GM19193 (cell line): ENCODE results near the gene ADAD1.

Source experiments
- POLR2A ChIP-seq: IDR thresholded peaks from 4 replicates; pipeline ENCODE4 v1.6.1; 2011; ENCODE audit not compliant: insufficient read depth, insufficient read length; ENCODE audit errors: extremely low read depth

Gene ADAD1

DNA sequence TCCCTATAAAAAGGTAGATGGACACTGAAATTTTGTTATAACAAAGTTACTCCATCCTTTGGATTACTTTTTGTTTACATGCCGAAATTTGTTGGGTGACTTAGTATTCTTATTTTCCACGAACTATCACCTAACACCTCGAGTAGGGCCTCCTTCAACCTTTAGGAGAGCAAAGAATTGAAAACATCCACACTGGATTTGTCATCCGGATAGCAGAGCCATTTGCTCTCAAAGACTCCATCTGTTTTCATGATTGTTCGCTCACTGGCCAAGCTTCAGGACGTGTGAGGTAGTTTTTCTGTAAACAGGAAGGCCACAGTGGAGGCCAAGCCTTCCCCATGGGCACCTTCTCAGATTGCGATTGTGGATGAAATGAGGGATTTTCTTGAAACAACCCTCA is at the start of gene ADAD1:
Gene ADAD1, plus strand, starts transcription at position 301 of the 400 bp plus-strand sequence. CDS start 1,059 bp downstream, outside the sequence.
- TF ChIP-seq POLR2A = no peak

- no peak for TF ChIP-seq POLR2A
Observed at GRCh38 chr4:122329876-122330565, 48.8 kb upstream of the ADAD1 start.

GRCh38 chr4:122331195-122331594 is 47.6 kb upstream of the ADAD1 start:
- no peak for TF ChIP-seq POLR2A

GRCh38 chr4:122334828-122335227 is 44.0 kb upstream of the ADAD1 start:
- no peak for TF ChIP-seq POLR2A

DNA sequence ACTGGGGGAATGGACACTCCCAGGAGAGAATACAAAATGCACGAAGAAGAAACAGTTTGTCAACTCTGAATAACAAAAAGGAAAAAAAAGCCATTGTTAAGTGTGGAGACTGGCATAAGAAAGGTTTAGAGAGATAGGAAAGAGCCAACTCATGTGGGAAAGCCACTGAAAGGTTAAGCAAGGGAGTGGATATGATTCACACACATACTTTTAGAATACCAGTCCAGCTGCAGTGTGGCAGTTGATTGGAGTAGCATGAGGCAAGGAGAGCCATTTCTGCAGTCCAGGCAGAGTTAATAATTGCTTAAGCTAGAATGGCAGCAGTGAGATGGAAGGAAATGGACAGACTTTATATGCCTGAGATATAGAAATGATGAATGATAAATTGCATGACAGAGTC is 36.9 kb upstream of the ADAD1 start:
- TF ChIP-seq POLR2A = no peak

GRCh38 chr4:122346036-122346435 is 32.8 kb upstream of the ADAD1 start:
- TF ChIP-seq POLR2A = no peak

DNA sequence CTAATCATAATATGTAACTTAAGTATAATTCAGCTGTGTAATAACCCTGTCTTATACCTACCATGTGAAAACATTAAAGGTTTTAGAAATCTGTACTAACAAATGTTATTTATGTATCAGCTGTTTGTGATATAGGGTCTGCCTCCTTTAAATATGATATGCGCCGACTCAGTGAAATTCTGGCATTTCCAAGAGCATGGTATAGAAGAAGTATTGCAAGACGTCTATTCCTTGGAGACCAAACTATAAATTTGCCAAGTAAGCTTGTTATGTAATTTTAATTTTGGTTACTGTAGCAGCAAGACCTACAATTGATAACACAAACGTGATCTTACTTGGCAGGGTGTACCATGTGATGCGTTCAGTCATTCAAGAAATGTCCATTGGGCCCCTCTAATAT is 32.3 kb upstream of the ADAD1 start:
- no peak for TF ChIP-seq POLR2A

GRCh38 chr4:122356317-122356808 is 22.4 kb upstream of the ADAD1 start:
- no peak for TF ChIP-seq POLR2A

- TF ChIP-seq POLR2A = no peak
Observed at GRCh38 chr4:122360754-122361153, 18.1 kb upstream of the ADAD1 start.

- no peak for TF ChIP-seq POLR2A
Observed at GRCh38 chr4:122364700-122365404, 14.0 kb upstream of the ADAD1 start.

DNA sequence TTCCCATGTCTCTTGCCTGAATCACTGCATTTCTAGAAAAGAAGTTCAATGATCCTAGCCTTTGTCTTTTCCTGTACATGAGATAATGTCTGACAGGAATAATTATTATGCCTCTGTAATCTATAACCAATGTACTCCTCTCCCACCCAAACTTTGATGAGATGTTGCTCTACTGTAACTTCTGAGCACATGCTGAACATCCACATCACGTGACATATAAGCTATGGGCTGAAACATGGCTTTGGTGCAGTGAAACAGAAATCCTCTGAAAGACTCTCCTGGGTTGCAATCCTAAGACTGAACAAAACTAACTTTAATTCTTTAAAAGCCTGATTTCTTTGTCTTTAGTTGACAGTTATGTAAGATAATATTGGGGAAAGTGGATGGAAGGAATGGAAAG is 1.5 kb upstream of the ADAD1 start:
- TF ChIP-seq POLR2A = no peak

DNA sequence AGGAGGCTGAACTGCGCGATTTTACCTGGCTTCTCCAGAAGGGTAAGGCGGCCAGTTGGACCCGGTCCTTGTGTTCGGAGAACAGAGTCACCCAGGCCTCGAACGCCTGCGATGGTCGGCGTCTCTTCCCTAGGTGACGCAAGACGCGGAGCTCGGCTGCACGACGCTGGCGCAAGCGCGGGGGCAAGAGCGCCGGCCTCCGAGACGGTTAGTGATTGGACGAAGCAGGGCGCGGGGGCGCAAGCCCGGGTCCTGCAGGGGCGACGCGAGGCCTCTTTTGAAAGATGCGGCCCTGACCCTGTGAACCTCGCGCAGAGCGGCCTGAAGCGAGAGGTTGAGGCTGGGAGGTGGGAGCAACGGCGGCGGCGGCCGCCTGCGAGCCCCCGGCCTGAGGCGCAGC is 428 bp downstream of the ADAD1 start:
- TF ChIP-seq POLR2A = no peak

- TF ChIP-seq POLR2A = no peak
Observed at GRCh38 chr4:122383341-122383740, 4.5 kb downstream of the ADAD1 start.

- no peak for TF ChIP-seq POLR2A
Observed at GRCh38 chr4:122384245-122384644, 5.4 kb downstream of the ADAD1 start.

- no peak for TF ChIP-seq POLR2A
Observed at GRCh38 chr4:122393276-122393675, 14.5 kb downstream of the ADAD1 start.

DNA sequence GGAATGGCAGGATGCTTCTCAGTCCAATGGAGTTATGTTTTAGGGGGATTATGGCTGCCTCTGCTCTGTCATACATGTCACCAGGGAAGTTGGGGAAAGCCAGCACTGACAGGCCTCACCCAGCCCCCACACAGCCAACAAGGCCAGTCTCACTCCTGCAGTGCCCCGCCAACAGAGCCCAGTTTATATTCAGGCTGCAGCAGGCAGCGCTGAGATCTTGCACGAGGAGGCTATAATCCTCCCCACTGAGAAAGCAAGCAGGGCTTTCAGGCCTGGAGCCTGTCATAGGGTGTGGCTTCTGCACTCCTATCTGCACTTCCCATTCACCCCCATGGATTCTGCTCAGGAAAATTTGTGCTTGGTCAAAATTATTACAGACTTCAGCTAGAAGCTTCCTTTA is 25.1 kb downstream of the ADAD1 start:
- no peak for TF ChIP-seq POLR2A
